ENCODE measurements around the gene UNK. TPM values are rescaled to one million over a fixed set of nuclear protein-coding genes. Genes with fewer than 3 reads are reported as not detected.
A peak's percentile ranks its signal among the peaks of the same experiment; 100 is the strongest.
"Not testable (repeated sequence)": the region's sequence is repeated elsewhere in the genome, so short reads cannot be mapped to it uniquely, and the experiment has no call there.

UNK gene
- total RNA-seq, 1 experiment from 2014 or later = 32.1 TPM

GRCh38 chr17:75869282-75870141, 84.9 kb downstream of the UNK start:
- BruUV-seq (replicated peaks) = no TSS peak
- Histone ChIP-seq H3K4me3 (ENCODE audit: low read depth in 2 of 2, low read length in 2 of 2) (no peak overlapping the region), H3K4me1 (ENCODE audit: control insufficient read depth, insufficient read depth, low read length) (peaks cover 19% of the 10 kb centered on the region), H3K27me3 (ENCODE audit: control insufficient read depth, insufficient read depth, low read length) (no peaks in the 10 kb centered on the region), H3K9me3 (ENCODE audit: control insufficient read depth, insufficient read depth, low read depth, low read length) (no peaks in the 10 kb centered on the region), H3K36me3 (ENCODE audit: control insufficient read depth, insufficient read depth, low read length) (no peaks in the 10 kb centered on the region), H3K27ac (ENCODE audit: low read length) (peak overlapping the region; percentile 67; the same call in 1 of the 2 replicates)
- intact Hi-C loops (cut with micrococcal nuclease; ENCODE audit: unreplicated experiment) = no loop called here
- POLR2A ChIA-PET = interaction anchor here (0.6 kb wide), 1 partner anchor 9 kb away, joined by 4 read pairs; no protein-coding TSS in a partner anchor
- TF ChIP-seq SIN3A (IDR thresholded peaks at IDR 0.05; ENCODE audit: borderline replicate concordance, insufficient read depth, low read depth, low read length) (no peak), POLR2AphosphoS5 (IDR thresholded peaks at IDR 0.05; ENCODE audit: low read depth, low read length) (no peak), TCF7L2 (IDR thresholded peaks at IDR 0.05; ENCODE audit: low read depth, low read length) (no peak), CTCF (IDR thresholded peaks at IDR 0.05) (no peak)
- TF ChIP-seq, protein P1, sequence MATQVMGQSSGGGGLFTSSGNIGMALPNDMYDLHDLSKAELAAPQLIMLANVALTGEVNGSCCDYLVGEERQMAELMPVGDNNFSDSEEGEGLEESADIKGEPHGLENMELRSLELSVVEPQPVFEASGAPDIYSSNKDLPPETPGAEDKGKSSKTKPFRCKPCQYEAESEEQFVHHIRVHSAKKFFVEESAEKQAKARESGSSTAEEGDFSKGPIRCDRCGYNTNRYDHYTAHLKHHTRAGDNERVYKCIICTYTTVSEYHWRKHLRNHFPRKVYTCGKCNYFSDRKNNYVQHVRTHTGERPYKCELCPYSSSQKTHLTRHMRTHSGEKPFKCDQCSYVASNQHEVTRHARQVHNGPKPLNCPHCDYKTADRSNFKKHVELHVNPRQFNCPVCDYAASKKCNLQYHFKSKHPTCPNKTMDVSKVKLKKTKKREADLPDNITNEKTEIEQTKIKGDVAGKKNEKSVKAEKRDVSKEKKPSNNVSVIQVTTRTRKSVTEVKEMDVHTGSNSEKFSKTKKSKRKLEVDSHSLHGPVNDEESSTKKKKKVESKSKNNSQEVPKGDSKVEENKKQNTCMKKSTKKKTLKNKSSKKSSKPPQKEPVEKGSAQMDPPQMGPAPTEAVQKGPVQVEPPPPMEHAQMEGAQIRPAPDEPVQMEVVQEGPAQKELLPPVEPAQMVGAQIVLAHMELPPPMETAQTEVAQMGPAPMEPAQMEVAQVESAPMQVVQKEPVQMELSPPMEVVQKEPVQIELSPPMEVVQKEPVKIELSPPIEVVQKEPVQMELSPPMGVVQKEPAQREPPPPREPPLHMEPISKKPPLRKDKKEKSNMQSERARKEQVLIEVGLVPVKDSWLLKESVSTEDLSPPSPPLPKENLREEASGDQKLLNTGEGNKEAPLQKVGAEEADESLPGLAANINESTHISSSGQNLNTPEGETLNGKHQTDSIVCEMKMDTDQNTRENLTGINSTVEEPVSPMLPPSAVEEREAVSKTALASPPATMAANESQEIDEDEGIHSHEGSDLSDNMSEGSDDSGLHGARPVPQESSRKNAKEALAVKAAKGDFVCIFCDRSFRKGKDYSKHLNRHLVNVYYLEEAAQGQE (IDR thresholded peaks at IDR 0.05; ENCODE audit: insufficient read depth in 1 of 2, low read depth in 2 of 2, low read length in 1 of 2) = no peak
- no peak for DNase-seq (ENCODE audit: low read depth, low spot score)
- in situ Hi-C loops (cut with HindIII; ENCODE audit: low pct_unique_long_range_greater_than_20kb, low sequenced_read_pairs) = no loop called here
- ATAC-seq = no peak
- CTCF ChIA-PET = no interaction called here

DNA sequence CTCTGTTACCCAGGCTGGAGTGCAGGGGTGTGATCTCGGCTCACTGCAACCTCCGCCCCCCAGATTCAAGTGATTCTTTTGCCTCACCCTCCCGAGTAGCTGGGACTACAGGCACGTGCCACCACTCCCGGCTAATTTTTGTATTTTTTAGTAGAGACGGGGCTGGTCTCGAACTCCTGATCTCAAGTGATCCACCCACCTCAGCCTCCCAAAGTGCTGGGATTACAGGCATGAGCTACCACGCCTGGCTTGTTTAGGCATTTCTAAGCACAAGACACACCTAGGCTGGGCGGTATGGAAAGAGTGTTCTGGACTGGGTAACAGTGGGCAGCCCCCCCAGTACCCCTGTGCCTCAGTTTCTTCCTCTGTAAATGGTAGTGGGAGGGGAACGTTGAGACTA, 85.6 kb downstream of the UNK start:
- ATAC-seq; H3K4me3 ChIP-seq (ENCODE audit: low read depth in 2 of 2, low read length in 2 of 2); H3K9me3 ChIP-seq (ENCODE audit: control insufficient read depth, insufficient read depth, low read depth, low read length); H3K27ac ChIP-seq (ENCODE audit: low read length); H3K27me3 ChIP-seq (ENCODE audit: control insufficient read depth, insufficient read depth, low read length); BruUV-seq (replicated peaks); DNase-seq (ENCODE audit: low read depth, low spot score); H3K36me3 ChIP-seq (ENCODE audit: control insufficient read depth, insufficient read depth, low read length); intact Hi-C loops (cut with micrococcal nuclease; ENCODE audit: unreplicated experiment); in situ Hi-C loops (cut with HindIII; ENCODE audit: low pct_unique_long_range_greater_than_20kb, low sequenced_read_pairs): not testable (repeated sequence)
- ChIA-PET CTCF (interaction anchor here (0.6 kb wide), 1 partner anchor 11 kb away, joined by 4 read pairs; no protein-coding TSS in a partner anchor), POLR2A (interaction anchor here (0.6 kb wide), 1 partner anchor 10 kb away, joined by 4 read pairs; no protein-coding TSS in a partner anchor)
- H3K4me1 ChIP-seq (ENCODE audit: control insufficient read depth, insufficient read depth, low read length) = peaks cover 25% of the 10 kb centered on the region

Measured in Panc1 (cell line).